Measurements from ENCODE around the gene VLDLR. TPM values are rescaled to one million over a fixed set of nuclear protein-coding genes. Genes with fewer than 3 reads are reported as not detected.

Gene VLDLR
- total RNA-seq, result 1 to 10 TPM; 7.2 to 8.6 TPM

DNA sequence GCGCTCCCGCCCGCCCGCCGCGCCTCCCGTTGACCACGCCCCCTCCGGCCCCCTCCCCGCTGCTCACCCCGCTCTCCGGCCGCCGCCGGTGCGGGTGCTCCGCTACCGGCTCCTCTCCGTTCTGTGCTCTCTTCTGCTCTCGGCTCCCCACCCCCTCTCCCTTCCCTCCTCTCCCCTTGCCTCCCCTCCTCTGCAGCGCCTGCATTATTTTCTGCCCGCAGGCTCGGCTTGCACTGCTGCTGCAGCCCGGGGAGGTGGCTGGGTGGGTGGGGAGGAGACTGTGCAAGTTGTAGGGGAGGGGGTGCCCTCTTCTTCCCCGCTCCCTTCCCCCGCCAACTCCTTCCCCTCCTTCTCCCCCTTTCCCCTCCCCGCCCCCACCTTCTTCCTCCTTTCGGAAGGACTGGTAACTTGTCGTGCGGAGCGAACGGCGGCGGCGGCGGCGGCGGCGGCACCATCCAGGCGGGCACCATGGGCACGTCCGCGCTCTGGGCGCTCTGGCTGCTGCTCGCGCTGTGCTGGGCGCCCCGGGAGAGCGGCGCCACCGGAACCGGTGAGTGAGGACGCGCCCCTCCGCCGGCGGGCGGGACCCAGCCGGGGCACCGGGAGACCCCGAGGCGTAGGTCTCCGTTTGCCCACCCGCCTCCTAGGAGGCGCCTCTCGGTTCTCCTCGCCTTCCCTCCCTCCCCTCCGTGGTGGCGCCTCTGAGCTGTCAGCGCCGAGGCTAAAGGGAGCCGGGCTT, at the start of gene VLDLR:
Gene VLDLR, plus strand, starts transcription at position 66 of the 739 bp plus-strand sequence. Its CDS starts 403 bp downstream, at position 469.
- ATAC-seq (peak; percentile 58), DNase-seq (peak; percentile 49)
- H3K4me1 Mint-ChIP-seq, result peaks cover 17% of the 10 kb centered on the region
- no peaks in the 10 kb centered on the region for H3K9me3 Mint-ChIP-seq (ENCODE audit: low read depth)
- CTCF ChIA-PET, result interaction anchor here (1.1 to 1.2 kb wide), 2 partner anchors 34 to 222 kb away, joined by 3 to 5 read pairs; partner anchors contain the start of gene PUM3
- peaks cover 5% of the 10 kb centered on the region for H3K36me3 Mint-ChIP-seq
- H3K4me3 Mint-ChIP-seq, result peak within 1 kb of the TSS; percentile 87
- H3K27me3 Mint-ChIP-seq, result peaks cover 54% of the 10 kb centered on the region
- peak within 1 kb of the TSS; percentile 70 for H3K27ac Mint-ChIP-seq

DNA sequence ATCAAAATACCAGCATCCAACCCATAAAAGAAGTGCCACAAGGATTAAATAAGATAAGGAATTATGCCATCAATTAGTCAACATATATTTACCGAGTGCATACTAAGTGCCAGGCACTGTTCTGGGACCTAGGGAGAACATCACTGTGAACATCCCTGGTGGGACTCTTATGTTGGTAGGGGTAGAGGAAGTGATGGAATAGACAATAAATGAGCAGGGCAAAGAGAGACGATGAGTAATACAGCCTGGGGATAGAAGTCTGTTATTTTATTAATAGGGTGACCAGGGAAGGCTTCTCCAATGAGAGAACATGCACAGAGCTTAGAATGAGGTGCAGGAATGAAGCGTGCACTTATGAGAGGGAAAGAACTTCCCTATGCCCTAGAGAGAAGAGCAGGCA, 47.4 kb upstream of the VLDLR start:
- no peak overlapping the region for H3K4me3 Mint-ChIP-seq
- no peaks in the 10 kb centered on the region for H3K9me3 Mint-ChIP-seq (ENCODE audit: low read depth)
- no peak for DNase-seq
- CTCF ChIA-PET, result no interaction called here
- H3K27me3 Mint-ChIP-seq, result peaks cover 12% of the 10 kb centered on the region
- no peak overlapping the region for H3K27ac Mint-ChIP-seq
- no peaks in the 10 kb centered on the region for H3K36me3 Mint-ChIP-seq
- no peak for ATAC-seq
- H3K4me1 Mint-ChIP-seq, result no peaks in the 10 kb centered on the region

DNA sequence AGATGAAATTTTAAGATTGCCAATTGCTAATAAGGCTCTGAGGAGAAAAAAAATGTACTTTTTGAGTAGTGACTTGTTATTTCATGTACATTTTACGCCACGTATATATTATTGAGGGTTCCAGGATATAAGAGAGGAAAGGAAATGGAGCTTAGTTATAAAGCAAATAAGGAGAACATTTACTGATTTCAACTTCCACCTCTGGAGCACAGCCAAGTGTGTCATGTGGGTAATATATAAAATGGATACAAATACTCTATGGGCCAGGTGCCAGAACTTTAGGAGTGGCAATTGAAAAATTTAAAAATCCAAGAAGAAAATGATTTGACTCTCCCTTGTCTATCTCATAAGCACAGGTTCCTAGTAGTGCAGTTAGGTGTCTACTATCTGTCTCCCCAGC, 45.0 kb upstream of the VLDLR start:
- peaks cover 12% of the 10 kb centered on the region for H3K27me3 Mint-ChIP-seq
- H3K4me1 Mint-ChIP-seq, result no peaks in the 10 kb centered on the region
- CTCF ChIA-PET, result interaction anchor here (1.8 kb wide), 1 partner anchor 151 kb away, joined by 5 read pairs; no protein-coding TSS in a partner anchor
- no peak overlapping the region for H3K27ac Mint-ChIP-seq
- DNase-seq (no peak), ATAC-seq (no peak)
- no peaks in the 10 kb centered on the region for H3K36me3 Mint-ChIP-seq
- no peaks in the 10 kb centered on the region for H3K9me3 Mint-ChIP-seq (ENCODE audit: low read depth)
- no peak overlapping the region for H3K4me3 Mint-ChIP-seq

DNA sequence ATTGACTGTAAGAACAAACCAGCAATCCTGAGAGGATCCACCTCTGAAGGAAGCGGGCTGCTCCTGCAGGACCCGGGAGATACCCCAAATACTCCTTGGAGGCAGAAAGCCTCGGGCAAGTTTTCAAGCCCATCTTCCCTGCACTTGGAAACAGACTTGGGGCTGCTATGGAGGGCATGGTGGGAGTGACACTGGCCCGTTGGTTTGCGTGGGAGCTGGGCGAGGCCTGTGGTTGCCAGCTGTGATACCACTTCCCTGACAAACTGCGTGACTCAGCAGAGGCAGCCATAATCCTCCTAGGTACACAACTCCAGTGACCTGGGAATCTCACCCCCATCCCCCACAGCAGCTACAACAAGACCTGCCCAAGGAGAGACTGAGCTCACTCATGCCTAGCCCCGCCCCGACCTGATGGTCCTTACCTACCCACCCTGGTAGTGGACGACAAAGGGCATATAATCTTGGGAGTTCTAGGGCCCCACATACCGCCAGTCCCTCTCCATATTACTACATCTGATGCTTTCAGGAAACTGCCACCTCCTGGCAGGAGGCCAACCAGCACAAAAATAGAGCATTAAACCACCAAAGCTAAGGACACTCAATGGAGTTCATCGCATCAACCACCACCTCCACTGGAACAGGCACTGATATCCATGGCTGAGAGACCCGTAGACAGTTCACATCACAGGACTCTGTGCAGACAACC, 38.1 kb upstream of the VLDLR start:
- H3K36me3 Mint-ChIP-seq, result no peaks in the 10 kb centered on the region

DNA sequence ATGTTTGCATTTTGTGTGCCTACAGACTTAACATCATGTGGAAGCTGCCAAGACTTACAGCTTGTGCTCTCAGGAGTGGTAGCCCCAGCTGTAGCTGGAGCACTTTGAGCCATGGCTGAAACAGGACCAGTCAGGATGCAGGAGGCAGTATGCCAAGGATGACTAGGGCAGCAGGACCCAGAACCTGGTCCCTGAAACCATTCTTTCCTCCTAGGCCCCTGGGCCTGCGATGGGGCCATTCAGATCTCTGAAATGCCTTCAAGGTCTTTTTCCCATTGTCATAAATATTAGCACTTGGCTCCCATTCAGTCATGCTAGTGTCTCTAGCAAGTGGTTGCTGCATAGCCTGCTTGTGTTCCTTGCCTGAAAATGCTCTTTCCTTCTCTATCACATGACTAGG, 29.6 kb upstream of the VLDLR start:
- CTCF ChIA-PET, result interaction anchor here (1.4 kb wide), 1 partner anchor 15 kb away, joined by 3 read pairs; no protein-coding TSS in a partner anchor
- H3K4me1 Mint-ChIP-seq, result no peaks in the 10 kb centered on the region

More for the DNA sequence above, 38.1 kb upstream of the VLDLR start:
- DNase-seq (no peak), ATAC-seq (no peak)
- CTCF ChIA-PET, result no interaction called here
- no peak overlapping the region for H3K4me3 Mint-ChIP-seq
- H3K4me1 Mint-ChIP-seq, result peaks cover 8% of the 10 kb centered on the region
- peaks cover 4% of the 10 kb centered on the region for H3K9me3 Mint-ChIP-seq (ENCODE audit: low read depth)
- H3K27me3 Mint-ChIP-seq, result peaks cover 10% of the 10 kb centered on the region
- no peak overlapping the region for H3K27ac Mint-ChIP-seq

DNA sequence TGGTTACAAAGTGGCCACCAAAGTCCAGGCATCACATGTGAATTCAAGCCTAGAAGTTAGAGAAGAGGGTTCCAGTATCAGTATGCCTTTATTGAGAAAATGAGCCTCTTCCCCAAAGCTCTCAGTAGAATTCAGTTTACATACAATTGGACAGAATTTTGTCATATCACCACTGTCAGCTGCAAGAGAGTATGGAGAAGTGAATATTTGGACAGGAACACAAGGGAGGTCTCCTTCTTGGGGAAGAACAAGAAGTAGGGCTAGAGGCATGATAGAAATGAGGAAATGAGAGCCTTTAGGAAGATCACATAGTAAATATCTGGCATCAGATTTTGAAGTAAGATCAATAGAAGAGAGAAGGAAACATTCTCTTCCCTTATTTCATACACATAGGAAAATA, 27.8 kb upstream of the VLDLR start:
- H3K27ac Mint-ChIP-seq, result no peak overlapping the region
- peaks cover 21% of the 10 kb centered on the region for H3K27me3 Mint-ChIP-seq
- no peaks in the 10 kb centered on the region for H3K36me3 Mint-ChIP-seq
- no peak overlapping the region for H3K4me3 Mint-ChIP-seq
- no peaks in the 10 kb centered on the region for H3K4me1 Mint-ChIP-seq
- H3K9me3 Mint-ChIP-seq (ENCODE audit: low read depth), result peaks cover 4% of the 10 kb centered on the region
- ATAC-seq (no peak), DNase-seq (no peak)
- CTCF ChIA-PET, result no interaction called here

More for the DNA sequence above, 29.6 kb upstream of the VLDLR start:
- no peak for DNase-seq
- Mint-ChIP-seq H3K36me3 (no peaks in the 10 kb centered on the region), H3K27me3 (peaks cover 19% of the 10 kb centered on the region), H3K4me3 (no peak overlapping the region), H3K9me3 (ENCODE audit: low read depth) (peaks cover 4% of the 10 kb centered on the region), H3K27ac (no peak overlapping the region)
- no peak for ATAC-seq

DNA sequence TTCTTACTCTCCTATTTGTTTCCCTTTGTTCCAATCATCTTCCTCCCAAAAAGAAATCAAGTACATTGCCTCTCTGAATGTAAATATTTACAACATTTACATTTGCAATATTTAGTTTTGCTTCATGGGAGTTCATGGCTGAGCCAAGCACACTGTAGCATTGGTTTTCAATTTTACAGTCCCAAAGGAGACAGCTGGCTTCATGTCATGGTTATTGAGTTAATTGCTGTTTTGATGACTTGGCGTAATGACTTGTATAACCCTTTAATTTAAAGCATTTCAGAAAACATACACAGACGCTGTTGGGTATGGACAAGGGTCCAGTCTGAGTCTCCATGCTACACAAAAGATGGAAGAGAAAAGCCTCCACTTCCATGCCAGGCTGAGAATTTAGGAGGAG, 25.6 kb upstream of the VLDLR start:
- Mint-ChIP-seq H3K9me3 (ENCODE audit: low read depth) (peaks cover 4% of the 10 kb centered on the region), H3K27ac (no peak overlapping the region), H3K36me3 (no peaks in the 10 kb centered on the region), H3K4me1 (no peaks in the 10 kb centered on the region), H3K27me3 (peaks cover 28% of the 10 kb centered on the region), H3K4me3 (no peak overlapping the region)
- DNase-seq, result no peak
- CTCF ChIA-PET, result no interaction called here
- no peak for ATAC-seq

DNA sequence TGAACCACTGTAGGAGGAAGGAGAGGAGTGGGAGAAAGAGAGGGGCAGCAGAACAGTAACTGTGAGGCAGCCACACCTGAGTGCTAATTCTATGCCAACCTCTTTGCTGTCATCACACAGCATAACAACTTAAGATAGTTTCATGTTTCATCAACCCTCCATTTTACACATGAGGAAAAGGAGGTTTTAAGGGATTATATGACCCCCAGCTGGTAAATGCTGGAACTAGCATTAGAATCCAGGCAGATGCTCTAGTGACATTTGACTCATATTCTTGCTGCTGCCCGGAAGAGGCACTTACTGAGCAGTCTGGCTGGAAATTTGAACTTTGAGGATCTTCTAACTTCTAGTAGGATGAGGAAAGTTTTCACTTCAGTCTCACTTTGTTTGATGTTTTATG, 24.1 kb upstream of the VLDLR start:
- DNase-seq, result no peak
- peaks cover 4% of the 10 kb centered on the region for H3K9me3 Mint-ChIP-seq (ENCODE audit: low read depth)
- no peak overlapping the region for H3K4me3 Mint-ChIP-seq
- CTCF ChIA-PET, result no interaction called here
- no peak for ATAC-seq
- no peaks in the 10 kb centered on the region for H3K36me3 Mint-ChIP-seq
- no peak overlapping the region for H3K27ac Mint-ChIP-seq
- H3K27me3 Mint-ChIP-seq, result peaks cover 33% of the 10 kb centered on the region
- H3K4me1 Mint-ChIP-seq, result no peaks in the 10 kb centered on the region

DNA sequence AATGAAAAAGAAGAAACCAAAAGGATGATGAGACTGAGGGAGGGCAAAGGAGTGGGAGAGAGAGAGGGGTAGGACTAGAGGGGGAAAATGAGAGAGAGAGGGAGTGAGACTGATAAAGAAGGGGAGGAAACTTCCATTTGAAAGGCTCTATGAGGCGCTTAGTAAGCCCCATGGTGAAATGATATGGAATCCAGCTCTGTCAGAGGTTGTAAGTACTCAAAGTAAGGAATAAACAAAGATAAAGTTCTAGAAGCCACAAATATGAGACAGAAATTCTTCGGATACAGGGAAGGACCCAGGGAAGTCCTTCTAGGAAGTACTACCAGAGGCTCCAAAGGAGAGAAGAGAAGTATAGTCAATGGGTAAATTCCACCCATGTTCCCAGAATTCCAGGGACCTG, 21.7 kb upstream of the VLDLR start:
- no peaks in the 10 kb centered on the region for H3K9me3 Mint-ChIP-seq (ENCODE audit: low read depth)
- peaks cover 28% of the 10 kb centered on the region for H3K27me3 Mint-ChIP-seq
- ATAC-seq (no peak), DNase-seq (no peak)
- CTCF ChIA-PET, result no interaction called here
- H3K36me3 Mint-ChIP-seq, result no peaks in the 10 kb centered on the region
- no peaks in the 10 kb centered on the region for H3K4me1 Mint-ChIP-seq
- H3K4me3 Mint-ChIP-seq, result no peak overlapping the region
- H3K27ac Mint-ChIP-seq, result no peak overlapping the region

DNA sequence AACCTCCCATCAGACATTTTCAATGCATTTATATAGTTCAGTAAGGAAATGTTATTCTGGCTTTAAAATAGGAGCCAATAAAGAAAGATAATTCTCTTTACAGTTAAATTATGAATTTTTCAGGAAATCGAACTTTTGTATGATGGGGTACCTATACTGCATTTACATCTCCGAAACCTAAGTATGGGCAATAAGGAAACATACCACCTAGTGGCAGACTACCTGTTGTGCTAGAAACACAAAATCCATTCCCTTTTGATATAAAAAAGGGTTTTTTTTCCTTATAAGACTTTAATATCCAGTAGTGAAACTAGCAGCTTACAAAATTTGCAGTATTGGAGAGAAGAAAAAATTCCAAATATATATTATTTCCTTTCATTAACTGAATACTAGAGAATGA, 21.3 kb upstream of the VLDLR start:
- Mint-ChIP-seq H3K9me3 (ENCODE audit: low read depth) (no peaks in the 10 kb centered on the region), H3K4me1 (no peaks in the 10 kb centered on the region), H3K36me3 (no peaks in the 10 kb centered on the region), H3K4me3 (no peak overlapping the region), H3K27ac (no peak overlapping the region), H3K27me3 (peaks cover 28% of the 10 kb centered on the region)
- CTCF ChIA-PET, result no interaction called here
- ATAC-seq, result no peak
- no peak for DNase-seq

DNA sequence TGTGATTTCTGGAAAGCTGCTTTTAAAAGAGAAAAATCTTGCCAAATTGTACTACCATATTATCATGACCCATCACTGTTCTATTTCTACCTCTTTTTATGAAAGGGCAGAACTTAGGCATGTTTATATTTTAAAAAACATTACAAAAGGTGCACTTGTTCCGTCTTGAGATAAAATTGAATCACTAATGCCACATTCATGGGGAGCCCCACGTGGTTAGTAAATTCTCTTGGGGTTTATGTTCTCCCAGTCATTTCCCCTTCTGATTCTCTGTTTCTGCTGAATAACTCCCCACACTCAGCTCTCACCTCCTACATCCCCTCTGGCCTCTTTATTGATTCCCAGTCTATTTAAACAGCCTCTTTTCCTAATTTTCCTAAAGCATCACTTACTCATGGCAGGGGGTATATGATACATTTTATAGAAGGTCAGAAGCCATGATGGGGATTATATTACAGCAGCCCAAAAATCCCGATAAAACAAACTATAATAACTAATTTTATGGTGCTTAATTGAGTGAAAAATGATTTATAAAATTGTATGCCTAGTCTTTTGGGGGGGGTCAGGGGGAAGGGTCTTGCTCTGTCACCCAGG, 19.7 kb upstream of the VLDLR start:
- Mint-ChIP-seq H3K36me3 (no peaks in the 10 kb centered on the region), H3K27me3 (peaks cover 22% of the 10 kb centered on the region), H3K27ac (no peak overlapping the region), H3K4me3 (no peak overlapping the region), H3K4me1 (no peaks in the 10 kb centered on the region), H3K9me3 (ENCODE audit: low read depth) (no peaks in the 10 kb centered on the region)
- ATAC-seq (no peak), DNase-seq (no peak)
- CTCF ChIA-PET, result no interaction called here

DNA sequence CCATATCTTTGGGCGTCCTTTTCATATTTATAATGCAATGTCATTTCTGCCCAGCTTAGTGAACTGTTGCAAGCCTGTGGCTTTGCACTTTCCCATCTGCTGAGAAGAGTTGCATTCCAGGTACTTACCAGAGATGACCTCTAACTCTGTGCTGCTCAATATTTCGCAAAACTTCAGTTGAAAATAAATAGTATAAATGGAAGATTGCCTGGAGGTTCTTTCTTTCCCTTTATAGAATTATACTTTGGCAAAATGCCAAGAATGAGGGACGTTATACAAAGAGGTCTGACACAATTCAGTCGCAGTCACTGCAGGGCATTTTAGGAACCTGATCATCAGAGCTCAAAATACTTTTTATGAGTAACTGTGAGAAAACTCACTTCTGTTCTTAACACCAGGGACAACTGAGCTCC, 18.9 kb upstream of the VLDLR start:
- CTCF ChIA-PET, result no interaction called here
- no peak overlapping the region for H3K27ac Mint-ChIP-seq
- no peaks in the 10 kb centered on the region for H3K4me1 Mint-ChIP-seq
- peaks cover 17% of the 10 kb centered on the region for H3K27me3 Mint-ChIP-seq
- H3K4me3 Mint-ChIP-seq, result no peak overlapping the region
- ATAC-seq, result no peak
- DNase-seq, result no peak
- no peaks in the 10 kb centered on the region for H3K9me3 Mint-ChIP-seq (ENCODE audit: low read depth)
- no peaks in the 10 kb centered on the region for H3K36me3 Mint-ChIP-seq

DNA sequence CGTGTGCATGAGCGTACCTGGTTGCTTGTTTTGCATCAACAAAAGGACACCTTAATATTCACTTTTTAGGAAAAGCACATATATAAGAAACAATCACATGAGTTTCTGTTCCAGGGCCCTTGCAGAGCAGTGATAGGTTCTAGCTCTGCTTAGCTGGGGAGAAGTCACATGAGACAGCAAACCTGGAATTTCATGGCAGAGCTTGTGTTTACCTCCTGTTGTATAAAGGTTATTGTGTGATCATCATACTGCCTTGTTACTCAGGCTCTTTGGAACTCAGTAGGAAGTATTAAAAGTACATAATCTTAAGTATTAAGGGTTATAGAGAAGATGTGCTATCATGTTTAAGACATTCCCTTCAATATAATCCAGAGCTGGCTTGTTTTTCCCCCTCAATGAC, 18.0 kb upstream of the VLDLR start:
- Mint-ChIP-seq H3K4me3 (no peak overlapping the region), H3K27me3 (peaks cover 19% of the 10 kb centered on the region), H3K9me3 (ENCODE audit: low read depth) (no peaks in the 10 kb centered on the region), H3K36me3 (no peaks in the 10 kb centered on the region), H3K4me1 (no peaks in the 10 kb centered on the region), H3K27ac (no peak overlapping the region)
- CTCF ChIA-PET, result no interaction called here
- ATAC-seq, result no peak
- DNase-seq, result no peak

DNA sequence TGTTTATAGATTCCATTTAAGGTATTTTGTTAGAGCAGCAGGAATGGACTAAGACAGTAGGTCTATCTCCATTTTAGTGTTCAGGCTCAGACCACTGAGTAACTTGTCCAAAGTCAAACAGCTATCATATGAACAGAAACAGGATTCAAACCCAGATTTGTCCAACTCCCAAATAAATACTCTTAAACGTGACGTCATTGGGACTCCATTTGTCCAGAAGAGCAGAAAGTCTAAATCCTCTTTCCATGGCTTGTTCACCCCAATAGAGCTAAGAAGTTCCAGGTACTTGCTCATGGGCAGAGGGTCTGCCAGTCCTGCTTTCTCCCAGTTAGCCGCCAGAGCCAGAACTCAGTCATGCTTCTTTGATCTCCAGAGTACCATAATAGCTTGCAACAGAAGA, 16.3 kb upstream of the VLDLR start:
- peaks cover 19% of the 10 kb centered on the region for H3K27me3 Mint-ChIP-seq
- H3K9me3 Mint-ChIP-seq (ENCODE audit: low read depth), result no peaks in the 10 kb centered on the region
- ATAC-seq (no peak), DNase-seq (no peak)
- H3K4me3 Mint-ChIP-seq, result no peak overlapping the region
- no peaks in the 10 kb centered on the region for H3K36me3 Mint-ChIP-seq
- CTCF ChIA-PET, result interaction anchor here (0.6 kb wide), 1 partner anchor 923 kb away, joined by 3 read pairs; no protein-coding TSS in a partner anchor
- H3K27ac Mint-ChIP-seq, result no peak overlapping the region
- H3K4me1 Mint-ChIP-seq, result no peaks in the 10 kb centered on the region
